K562 (cell line): ENCODE data around the gene MUC15.

ENCODE experiments used
- JUNB ChIP-seq: fragments of 450-650 bp; formaldehyde crosslinking; conservative IDR thresholded peaks from 2 replicates; pipeline ENCODE4 v1.4.0; 2020; ENCODE audit warnings: mild to moderate bottlenecking
- KLF6 ChIP-seq: fragments of 250-450 bp; sonication (Bioruptor Pico); IDR thresholded peaks from 2 replicates; pipeline ENCODE4 v1.4.0; 2020; ENCODE audit warnings: mild to moderate bottlenecking, moderate library complexity, borderline replicate concordance
- RFX5 ChIP-seq: IDR thresholded peaks from 2 replicates; pipeline ENCODE4 v1.6.1; 2011; ENCODE audit warnings: low read depth, mild to moderate bottlenecking, improper control_type of control experiment, low read length
- WHSC1 ChIP-seq: IDR thresholded peaks from one replicate; pipeline ENCODE4 v1.6.1; 2012; ENCODE audit warnings: low read length, control low read depth, inconsistent platforms

- no peak for TF ChIP-seq RFX5
- TF ChIP-seq KLF6 (CRISPR knock-in tag) = no peak
- no peak for TF ChIP-seq JUNB (CRISPR knock-in tag)
- no peak for TF ChIP-seq WHSC1
These were observed 36.6 kb upstream of the MUC15 start for GRCh38 chr11:26608507-26609146.
